H1 (cell line): Measurements from ENCODE around the gene FBLN2. TPM values are rescaled to one million over a fixed set of nuclear protein-coding genes. Genes with fewer than 3 reads are reported as not detected.

Source experiments
- KDM1A ChIP-seq: fragments of 200-600, 300-600 bp; sonication (generic); IDR thresholded peaks from 2 replicates; pipeline ENCODE4 v1.7.1; 2016; ENCODE audit warnings: mild to moderate bottlenecking, low read length, borderline replicate concordance
- RNF2 ChIP-seq: fragments of 200-900, 300-1000 bp; sonication (generic); IDR thresholded peaks from 2 replicates; pipeline ENCODE4 v1.7.1; 2016; ENCODE audit warnings: borderline replicate concordance, low read depth, mild to moderate bottlenecking, antibody characterized with exemption, low read length; ENCODE audit not compliant: poor library complexity, severe bottlenecking; ENCODE audit errors: missing control alignments
- SP4 ChIP-seq: IDR thresholded peaks from 2 replicates; pipeline ENCODE4 v1.6.1; 2012; ENCODE audit warnings: low read length, inconsistent platforms
- SUZ12 ChIP-seq: fragments of 200-600 bp; sonication (generic); IDR thresholded peaks from 2 replicates; pipeline ENCODE4 v1.6.1; 2012; ENCODE audit warnings: mild to moderate bottlenecking, inconsistent platforms, low read length, moderate library complexity, mixed read lengths
- polyA plus RNA-seq, 7 experiments: library from polyadenylated mRNA; depleted of rRNA in 3 of 7; stranded (reverse) in 5 of 7; unstranded in 2 of 7; fragments of >200 nt in 5 of 7; fragments of 200-250 nt in 2 of 7; gene quantifications; 1 replicate in 5 of 7; 2 replicates in 1 of 7; 4 replicates in 1 of 7; pipeline versions ENCODE4 v1.2.1 to v1.2.3, GENCODE V29; 2011 to 2013; ENCODE audit warnings: missing spikeins in 2 of 7, mixed read lengths in 2 of 7
- total RNA-seq: library from RNA; stranded (reverse); fragmentation: NEBNext Ultra II Directional; extraction: Animal tissue kit (Norgen Biotek cat#: 25700); gene quantifications from 2 replicates; pipeline ENCODE4 v1.2.1, GENCODE V29; 2021

FBLN2 gene
- total and polyA plus RNA-seq, 2 of the 8 experiments (the other 6 are each of a cell fraction or from before 2014, with no cell fraction given): 17.4 to 24.2 TPM

GRCh38 chr3:13563911-13564310 is 15.0 kb downstream of the FBLN2 start (continued):
- TF ChIP-seq SUZ12: no peak
- no peak for TF ChIP-seq SP4
- TF ChIP-seq RNF2: no peak
- TF ChIP-seq KDM1A: no peak
- TF ChIP-seq, all 59 proteins: peak for 0
